ENCODE measurements around the gene ARID1A.

DNA sequence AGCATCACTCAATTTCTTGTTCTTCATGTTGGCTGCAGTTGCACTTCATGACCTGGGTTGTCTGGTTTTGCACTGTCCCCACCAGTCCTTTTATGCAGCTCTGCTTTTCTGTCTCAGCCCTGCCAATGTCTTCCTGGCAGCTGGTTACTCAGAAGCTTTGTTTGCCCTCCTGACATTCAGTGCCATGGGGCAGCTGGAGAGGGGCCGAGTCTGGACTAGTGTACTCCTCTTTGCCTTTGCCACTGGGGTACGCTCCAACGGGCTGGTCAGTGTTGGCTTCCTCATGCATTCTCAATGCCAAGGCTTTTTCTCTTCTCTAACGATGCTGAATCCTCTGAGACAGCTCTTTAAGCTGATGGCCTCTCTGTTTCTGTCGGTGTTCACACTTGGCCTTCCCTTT is 98.6 kb downstream of the ARID1A start:
- TF ChIP-seq, protein P1, sequence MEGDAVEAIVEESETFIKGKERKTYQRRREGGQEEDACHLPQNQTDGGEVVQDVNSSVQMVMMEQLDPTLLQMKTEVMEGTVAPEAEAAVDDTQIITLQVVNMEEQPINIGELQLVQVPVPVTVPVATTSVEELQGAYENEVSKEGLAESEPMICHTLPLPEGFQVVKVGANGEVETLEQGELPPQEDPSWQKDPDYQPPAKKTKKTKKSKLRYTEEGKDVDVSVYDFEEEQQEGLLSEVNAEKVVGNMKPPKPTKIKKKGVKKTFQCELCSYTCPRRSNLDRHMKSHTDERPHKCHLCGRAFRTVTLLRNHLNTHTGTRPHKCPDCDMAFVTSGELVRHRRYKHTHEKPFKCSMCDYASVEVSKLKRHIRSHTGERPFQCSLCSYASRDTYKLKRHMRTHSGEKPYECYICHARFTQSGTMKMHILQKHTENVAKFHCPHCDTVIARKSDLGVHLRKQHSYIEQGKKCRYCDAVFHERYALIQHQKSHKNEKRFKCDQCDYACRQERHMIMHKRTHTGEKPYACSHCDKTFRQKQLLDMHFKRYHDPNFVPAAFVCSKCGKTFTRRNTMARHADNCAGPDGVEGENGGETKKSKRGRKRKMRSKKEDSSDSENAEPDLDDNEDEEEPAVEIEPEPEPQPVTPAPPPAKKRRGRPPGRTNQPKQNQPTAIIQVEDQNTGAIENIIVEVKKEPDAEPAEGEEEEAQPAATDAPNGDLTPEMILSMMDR (conservative IDR thresholded peaks at IDR 0.05; ENCODE audit: low read depth, low read length) = no peak
- TF ChIP-seq RFX5 (IDR thresholded peaks at IDR 0.05; ENCODE audit: low read depth, low read length) (no peak), POLR2A (IDR thresholded peaks at IDR 0.05; ENCODE audit: low read depth, low read length) (no peak)
